ENCODE data around the gene TTC21B.
A peak's percentile ranks its signal among the peaks of the same experiment; 100 is the strongest.
"Not testable (repeated sequence)": the region's sequence is repeated elsewhere in the genome, so short reads cannot be mapped to it uniquely, and the experiment has no call there.

Gene TTC21B

DNA sequence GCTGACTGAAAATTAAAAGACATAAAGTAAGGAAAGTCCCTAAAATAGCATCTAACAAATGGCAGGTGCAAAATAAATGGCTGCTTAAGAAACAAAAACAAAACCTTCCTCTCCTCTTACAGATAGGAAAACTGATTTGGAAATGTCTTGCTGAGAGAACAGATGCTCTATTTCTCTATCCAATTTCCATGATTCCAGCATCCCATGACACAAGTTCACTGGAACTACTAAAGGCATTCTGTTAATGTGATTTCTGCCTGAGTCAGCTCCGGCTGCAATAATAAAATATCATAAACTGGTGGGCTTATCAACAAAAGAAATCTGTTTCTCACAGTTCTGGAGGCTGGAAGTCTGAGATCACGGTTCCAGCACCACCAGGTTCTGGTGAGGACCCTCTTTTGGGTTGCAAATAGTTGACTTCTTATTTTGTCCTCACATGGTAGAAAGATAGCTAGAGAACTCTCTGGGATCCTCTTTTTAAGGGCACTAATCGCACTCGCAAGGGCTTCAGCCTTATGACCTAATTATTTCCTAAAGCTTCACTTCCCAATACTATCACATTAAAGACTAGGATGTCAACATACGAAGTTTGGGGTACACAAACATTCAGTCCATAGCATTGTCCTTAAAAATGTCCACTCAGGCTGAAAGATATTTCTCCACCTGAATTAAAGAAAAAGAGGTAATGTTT lies 81.3 kb downstream of the TTC21B start:
- TF ChIP-seq, protein P1, sequence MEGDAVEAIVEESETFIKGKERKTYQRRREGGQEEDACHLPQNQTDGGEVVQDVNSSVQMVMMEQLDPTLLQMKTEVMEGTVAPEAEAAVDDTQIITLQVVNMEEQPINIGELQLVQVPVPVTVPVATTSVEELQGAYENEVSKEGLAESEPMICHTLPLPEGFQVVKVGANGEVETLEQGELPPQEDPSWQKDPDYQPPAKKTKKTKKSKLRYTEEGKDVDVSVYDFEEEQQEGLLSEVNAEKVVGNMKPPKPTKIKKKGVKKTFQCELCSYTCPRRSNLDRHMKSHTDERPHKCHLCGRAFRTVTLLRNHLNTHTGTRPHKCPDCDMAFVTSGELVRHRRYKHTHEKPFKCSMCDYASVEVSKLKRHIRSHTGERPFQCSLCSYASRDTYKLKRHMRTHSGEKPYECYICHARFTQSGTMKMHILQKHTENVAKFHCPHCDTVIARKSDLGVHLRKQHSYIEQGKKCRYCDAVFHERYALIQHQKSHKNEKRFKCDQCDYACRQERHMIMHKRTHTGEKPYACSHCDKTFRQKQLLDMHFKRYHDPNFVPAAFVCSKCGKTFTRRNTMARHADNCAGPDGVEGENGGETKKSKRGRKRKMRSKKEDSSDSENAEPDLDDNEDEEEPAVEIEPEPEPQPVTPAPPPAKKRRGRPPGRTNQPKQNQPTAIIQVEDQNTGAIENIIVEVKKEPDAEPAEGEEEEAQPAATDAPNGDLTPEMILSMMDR (IDR thresholded peaks at IDR 0.05; ENCODE audit: low read depth, low read length, missing control alignments): no peak
- no peak overlapping the region for H3K4me3 ChIP-seq (ENCODE audit: low read depth, low read length)
- in situ Hi-C loops (cut with HindIII; ENCODE audit: low sequenced_read_pairs): loop anchor here (5.0 kb wide), 1 partner anchor 470 kb away; no protein-coding TSS in a partner anchor
- DNase-seq (ENCODE audit: low read depth): no peak

DNA sequence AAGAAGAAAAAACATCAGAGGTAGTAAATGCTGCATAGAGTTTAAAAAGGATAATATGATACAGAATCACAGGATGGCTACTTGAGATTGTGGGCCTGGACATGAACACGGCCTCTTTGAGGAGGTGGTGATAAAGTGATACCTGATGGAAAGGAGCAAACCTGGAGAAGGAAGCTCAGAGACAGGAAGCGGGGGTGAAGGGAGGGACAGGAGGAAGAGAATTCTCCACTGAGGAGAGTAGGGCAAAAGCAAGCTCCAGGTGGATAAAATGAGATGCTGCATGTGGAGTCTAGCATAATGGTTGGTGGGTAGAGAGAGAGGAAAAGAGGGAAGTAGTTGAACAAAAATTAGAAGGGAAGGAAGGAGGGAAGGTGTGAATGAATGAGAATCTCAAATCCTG lies 82.6 kb downstream of the TTC21B start:
- TF ChIP-seq, protein P1 (IDR thresholded peaks at IDR 0.05; ENCODE audit: low read depth, low read length, missing control alignments): no peak
- in situ Hi-C loops (cut with HindIII; ENCODE audit: low sequenced_read_pairs): loop anchor here (5.0 kb wide), 1 partner anchor 469 kb away; no protein-coding TSS in a partner anchor
- DNase-seq (ENCODE audit: low read depth): no peak
- H3K4me3 ChIP-seq (ENCODE audit: low read depth, low read length): no peak overlapping the region

DNA sequence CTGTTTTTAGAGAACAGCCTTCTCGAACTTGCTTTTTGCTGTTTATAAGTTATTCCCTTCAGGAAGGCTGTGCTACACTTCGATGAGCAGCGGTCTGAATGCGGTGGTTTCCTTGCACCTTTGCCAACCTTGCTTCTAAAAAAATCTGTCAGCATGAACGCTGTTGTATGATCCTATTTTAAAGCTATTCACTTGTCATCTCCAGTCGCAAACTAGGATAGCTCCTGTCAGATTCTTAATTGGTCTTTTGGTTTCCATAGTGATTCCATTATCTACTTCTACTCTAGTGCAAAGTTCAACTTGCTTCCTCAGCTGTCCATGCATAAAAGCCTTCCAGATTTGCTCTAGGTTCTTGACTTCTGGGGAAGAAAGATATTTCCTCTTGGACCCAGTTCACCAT lies 83.2 kb downstream of the TTC21B start:
- TF ChIP-seq, protein P1 (IDR thresholded peaks at IDR 0.05; ENCODE audit: low read depth, low read length, missing control alignments): no peak
- no peak overlapping the region for H3K4me3 ChIP-seq (ENCODE audit: low read depth, low read length)
- in situ Hi-C loops (cut with HindIII; ENCODE audit: low sequenced_read_pairs): loop anchor here (5.0 kb wide), 1 partner anchor 468 kb away; no protein-coding TSS in a partner anchor
- no peak for DNase-seq (ENCODE audit: low read depth)

DNA sequence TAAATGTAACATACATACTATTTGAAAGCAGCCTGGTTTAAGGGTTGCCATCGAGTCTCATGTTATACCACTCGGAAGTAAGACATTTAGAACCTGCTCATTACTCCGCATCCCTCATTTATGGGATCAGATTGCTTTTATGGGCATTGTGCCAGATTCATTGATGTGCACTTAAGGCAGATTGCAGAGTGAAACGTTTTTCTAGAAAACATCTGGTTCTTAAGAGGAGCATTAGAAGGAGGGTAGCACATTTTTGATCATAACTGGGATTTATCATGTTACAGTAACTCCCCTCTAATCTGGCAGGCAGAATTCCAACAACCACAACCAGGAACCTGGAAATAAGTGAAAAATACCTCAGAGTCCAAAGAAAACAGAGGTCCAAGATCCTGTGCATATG lies 85.4 kb downstream of the TTC21B start:
- peak; percentile 82 for DNase-seq (ENCODE audit: low read depth)
- in situ Hi-C loops (cut with HindIII; ENCODE audit: low sequenced_read_pairs): no loop called here
- TF ChIP-seq, protein P1 (IDR thresholded peaks at IDR 0.05; ENCODE audit: low read depth, low read length, missing control alignments): no peak
- H3K4me3 ChIP-seq (ENCODE audit: low read depth, low read length): no peak overlapping the region

DNA sequence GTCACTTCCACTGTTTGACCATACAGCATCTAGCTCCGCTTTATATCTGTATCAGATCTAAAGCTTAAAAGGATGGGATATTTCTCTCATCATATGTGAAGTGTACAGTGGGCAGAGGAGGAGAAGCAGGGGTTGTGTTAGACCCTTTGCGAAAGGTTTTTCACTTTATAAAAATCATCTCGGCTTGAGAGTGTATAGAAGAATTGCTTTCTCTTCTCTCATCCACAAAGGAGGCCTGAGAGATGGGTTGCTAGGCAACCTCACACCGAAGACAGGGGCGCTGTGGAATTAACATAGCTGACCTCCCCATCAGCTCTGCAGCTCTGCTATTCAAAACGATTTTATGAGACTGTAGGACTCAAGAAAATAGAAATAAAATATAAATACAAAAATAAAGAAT lies 89.3 kb downstream of the TTC21B start:
- no peak overlapping the region for H3K4me3 ChIP-seq (ENCODE audit: low read depth, low read length)
- in situ Hi-C loops (cut with HindIII; ENCODE audit: low sequenced_read_pairs): no loop called here
- no peak for DNase-seq (ENCODE audit: low read depth)
- TF ChIP-seq, protein P1 (IDR thresholded peaks at IDR 0.05; ENCODE audit: low read depth, low read length, missing control alignments): no peak

DNA sequence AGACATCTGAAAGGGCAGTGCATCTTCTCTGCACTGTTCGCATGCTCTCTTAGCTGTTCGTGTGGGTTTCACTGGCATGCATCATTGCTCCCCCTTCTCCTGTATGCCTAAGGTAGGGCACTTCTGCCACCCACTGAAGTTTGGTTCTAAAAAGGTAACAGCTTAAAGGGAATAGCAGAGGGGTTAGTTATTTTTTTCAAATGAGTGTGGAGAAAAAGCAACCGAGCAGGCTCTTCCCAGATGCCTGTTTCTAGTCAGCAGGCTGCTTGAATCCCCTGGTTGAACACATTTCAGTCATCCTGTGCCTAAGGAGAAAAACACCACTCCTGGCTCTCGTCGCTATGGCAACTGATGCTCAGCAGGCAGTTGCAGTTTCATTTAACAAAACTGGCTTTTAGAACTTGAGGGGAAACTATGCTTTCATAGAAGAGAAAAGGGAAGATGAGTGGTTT lies 89.7 kb downstream of the TTC21B start:
- no peak for DNase-seq (ENCODE audit: low read depth)
- no peak overlapping the region for H3K4me3 ChIP-seq (ENCODE audit: low read depth, low read length)
- in situ Hi-C loops (cut with HindIII; ENCODE audit: low sequenced_read_pairs): no loop called here
- TF ChIP-seq, protein P1 (IDR thresholded peaks at IDR 0.05; ENCODE audit: low read depth, low read length, missing control alignments): no peak

DNA sequence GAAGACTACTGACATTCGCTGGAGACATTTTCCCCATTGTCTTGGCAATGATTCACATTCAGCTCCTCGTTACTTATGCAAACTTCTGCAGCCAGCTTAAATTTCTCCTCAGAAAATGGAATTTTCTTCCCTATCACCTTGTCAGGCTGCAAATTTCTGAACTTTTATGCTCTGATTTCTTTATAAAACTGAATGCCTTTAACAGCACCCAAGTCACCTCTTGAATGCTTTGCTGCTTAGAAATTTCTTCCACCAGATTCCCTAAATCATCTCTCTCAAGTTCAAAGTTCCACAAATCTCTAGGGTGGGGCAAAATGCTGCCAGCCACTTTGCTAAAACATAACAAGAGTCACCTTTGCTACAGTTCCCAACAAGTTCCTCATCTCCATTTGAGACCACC lies 92.5 kb downstream of the TTC21B start:
- H3K4me3 ChIP-seq (ENCODE audit: low read depth, low read length); in situ Hi-C loops (cut with HindIII; ENCODE audit: low sequenced_read_pairs); DNase-seq (ENCODE audit: low read depth): not testable (repeated sequence)

DNA sequence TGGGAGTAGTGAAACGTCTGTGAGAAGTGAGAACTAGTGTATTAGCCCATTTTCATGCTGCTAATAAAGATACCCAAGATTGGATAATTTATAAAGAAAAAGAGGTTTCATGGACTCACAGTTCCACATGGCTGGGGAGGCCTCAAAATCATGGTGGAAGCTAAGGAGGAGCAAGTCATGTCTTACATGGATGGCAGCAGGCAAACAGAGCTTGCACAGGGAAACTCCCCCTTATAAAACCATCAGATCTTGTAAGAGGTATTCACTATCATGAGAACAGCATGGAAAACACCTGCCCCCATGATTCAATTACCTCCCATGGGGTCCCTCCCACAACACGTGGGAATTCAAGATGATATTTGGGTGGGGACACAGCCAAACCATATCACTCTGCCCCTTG lies 93.9 kb downstream of the TTC21B start:
- in situ Hi-C loops (cut with HindIII; ENCODE audit: low sequenced_read_pairs); DNase-seq (ENCODE audit: low read depth); H3K4me3 ChIP-seq (ENCODE audit: low read depth, low read length): not testable (repeated sequence)
